Measurements from ENCODE around the gene NYAP1.
"Not testable (repeated sequence)": the region's sequence is repeated elsewhere in the genome, so short reads cannot be mapped to it uniquely, and the experiment has no call there.

Gene NYAP1

GRCh38 chr7:100484673-100485045 lies 932 bp downstream of the NYAP1 start:
- no peak for DNase-seq

- DNase-seq = no peak
Measured at GRCh38 chr7:100485471-100485876, 1.7 kb downstream of the NYAP1 start.

GRCh38 chr7:100486111-100486636 lies 2.4 kb downstream of the NYAP1 start:
- DNase-seq = no peak

- DNase-seq = no peak
Measured at GRCh38 chr7:100486753-100487446, 3.2 kb downstream of the NYAP1 start.

- DNase-seq = no peak
Measured at GRCh38 chr7:100488333-100489095, 4.8 kb downstream of the NYAP1 start.

- no peak for DNase-seq
Measured at GRCh38 chr7:100489121-100489520, 5.4 kb downstream of the NYAP1 start.

- no peak for DNase-seq
Measured at GRCh38 chr7:100489824-100490223, 6.1 kb downstream of the NYAP1 start.

GRCh38 chr7:100490483-100491191 lies 6.9 kb downstream of the NYAP1 start:
- no peak for DNase-seq

- DNase-seq = no peak
Measured at GRCh38 chr7:100491192-100491578, 7.5 kb downstream of the NYAP1 start.

- no peak for DNase-seq
Measured at GRCh38 chr7:100492738-100493475, 9.2 kb downstream of the NYAP1 start.

- DNase-seq = peak in 3 of 4 experiments; percentile 20 to 60 (median 28)
Measured at GRCh38 chr7:100493476-100494264, 9.9 kb downstream of the NYAP1 start.

- DNase-seq = no peak
Measured at GRCh38 chr7:100496509-100496908, 12.8 kb downstream of the NYAP1 start.

GRCh38 chr7:100500743-100501142 lies 17.0 kb downstream of the NYAP1 start:
- DNase-seq = not testable (repeated sequence)

- not testable (repeated sequence) for DNase-seq
Measured at GRCh38 chr7:100504031-100504430, 20.3 kb downstream of the NYAP1 start.

- DNase-seq = no peak
Measured at GRCh38 chr7:100504887-100505611, 21.3 kb downstream of the NYAP1 start.

- no peak for DNase-seq
Measured at GRCh38 chr7:100506356-100506923, 22.7 kb downstream of the NYAP1 start.

GRCh38 chr7:100509231-100509630 lies 25.5 kb downstream of the NYAP1 start:
- no peak for DNase-seq

- no peak for DNase-seq
Measured at GRCh38 chr7:100510437-100511239, 26.9 kb downstream of the NYAP1 start.

GRCh38 chr7:100513212-100513810 lies 29.6 kb downstream of the NYAP1 start:
- DNase-seq = no peak

Measured in activated naive CD4-positive, alpha-beta T cell (primary cell).